Natural killer cell (primary cell): Measurements from ENCODE around the gene CRYGN. TPM values are rescaled to one million over a fixed set of nuclear protein-coding genes. Genes with fewer than 3 reads are reported as not detected.

Experiments used
- ATAC-seq, 3 donors: fragments of 150-1000 bp in 2 of 3; fragments of 200-7000 bp in 1 of 3; cut with Tn5 transposase; 1 replicate in 1 of 3; 2 replicates in 2 of 3; pipeline ENCODE4 v1.10.0; 2021; ENCODE audit warnings: mild to moderate bottlenecking in 2 of 3, moderate library complexity in 2 of 3
- DNase-seq, 2 donors: peaks; one replicate each; pipeline versions ENCODE4 v3.0.0 to v3.0.0-alpha.2; 2013 to 2021; ENCODE audit warnings: mixed read lengths in 1 of 2
- H3K27ac ChIP-seq: one replicate; pipeline ENCODE4 v1.5.1; 2013; ENCODE audit warnings: mild to moderate bottlenecking, low read length
- H3K27me3 ChIP-seq: one replicate; pipeline ENCODE4 v1.6.1; 2013; ENCODE audit warnings: low read length; ENCODE audit not compliant: control insufficient read depth, insufficient read depth
- H3K36me3 ChIP-seq: one replicate; pipeline ENCODE4 v1.6.1; 2013; ENCODE audit warnings: low read length; ENCODE audit not compliant: control insufficient read depth, insufficient read depth
- H3K4me1 ChIP-seq: one replicate; pipeline ENCODE4 v1.6.1; 2013; ENCODE audit warnings: low read length; ENCODE audit not compliant: control insufficient read depth, insufficient read depth
- H3K4me3 ChIP-seq: one replicate; pipeline ENCODE4 v1.5.1; 2013; ENCODE audit warnings: low read length
- H3K9me3 ChIP-seq: one replicate; pipeline ENCODE4 v1.6.1; 2013; ENCODE audit warnings: low read length; ENCODE audit not compliant: control insufficient read depth, insufficient read depth
- H3K27ac Mint-ChIP-seq, 2 donors: one replicate each; pipeline ENCODE4 v1.8.0; 2022; ENCODE audit warnings: mild to moderate bottlenecking in 2 of 2, mixed read lengths in 2 of 2, moderate library complexity in 1 of 2
- H3K27me3 Mint-ChIP-seq, 2 donors: one replicate each; pipeline ENCODE4 v1.8.0; 2022; ENCODE audit warnings: low read depth in 2 of 2, mixed read lengths in 2 of 2
- H3K36me3 Mint-ChIP-seq: one replicate; pipeline ENCODE4 v1.8.0; 2022; ENCODE audit warnings: mixed read lengths
- H3K4me1 Mint-ChIP-seq, 2 donors: one replicate each; pipeline ENCODE4 v1.8.0; 2022; ENCODE audit warnings: mixed read lengths in 2 of 2
- H3K4me3 Mint-ChIP-seq: one replicate; pipeline ENCODE4 v1.8.0; 2022; ENCODE audit warnings: mild to moderate bottlenecking, moderate library complexity, mixed read lengths
- H3K9me3 Mint-ChIP-seq, 2 donors: one replicate each; pipeline ENCODE4 v1.8.0; 2022; ENCODE audit warnings: mixed read lengths in 2 of 2
- CTCF ChIP-seq: fragments of 200-600 bp; IDR thresholded peaks from one replicate; pipeline ENCODE4 v1.8.0; 2022; ENCODE audit warnings: antibody characterized with exemption
- WGBS: methylation state at CpG from one replicate; pipeline ENCODE4 v1.1.7; 2013; ENCODE audit warnings: missing lambda C conversion rate; ENCODE audit not compliant: insufficient coverage; 5-methylcytosine and 5-hydroxymethylcytosine counted together
- intact Hi-C: fragments of 100-400 bp; cut with micrococcal nuclease; formaldehyde crosslinking; loops from one replicate; pipeline ENCODE4 v1.14.2; 2022
- total RNA-seq, 4 donors: library from RNA; stranded (reverse); fragments of 120-200 nt in 1 of 4; gene quantifications; one replicate each; pipeline versions ENCODE4 v1.2.3 to v1.2.4, GENCODE V29; 2013 to 2022

CRYGN gene
- not detected for total RNA-seq
- not detected for total RNA-seq (2013)

GRCh38 chr7:151439855-151440798 lies at the start of gene CRYGN:
TSS of gene CRYGN (minus strand) at chr7:151440141. CDS start at chr7:151439917, 224 bp downstream.
- no peak for ATAC-seq
- Mint-ChIP-seq H3K27ac (no peak within 1 kb of the TSS), H3K4me3 (no peak within 1 kb of the TSS)

GRCh38 chr7:151489498-151489897 lies 49.6 kb upstream of the CRYGN start:
- no peak for ATAC-seq
- Histone ChIP-seq H3K4me1 (no peaks in the 10 kb centered on the region), H3K27me3 (no peaks in the 10 kb centered on the region), H3K4me3 (no peak overlapping the region), H3K36me3 (peaks cover 33% of the 10 kb centered on the region), H3K9me3 (no peaks in the 10 kb centered on the region), H3K27ac (no peak overlapping the region)
- Mint-ChIP-seq H3K27me3 (no peaks in the 10 kb centered on the region), H3K4me3 (no peak overlapping the region), H3K9me3 (no peaks in the 10 kb centered on the region), H3K4me1 (peaks cover 44 to 50% of the 10 kb centered on the region in 2 donors), H3K36me3 (peaks cover 8% of the 10 kb centered on the region), H3K27ac (peak overlapping the region; percentile 43 to 53)
- WGBS = 80% methylated on average over 2 of the region's 2 CpGs
- intact Hi-C loops = no loop called here
- no peak for TF ChIP-seq CTCF
- no peak for DNase-seq

More at GRCh38 chr7:151439855-151440798, at the start of gene CRYGN:
- peaks cover 0 to 20% of the 10 kb centered on the region in 2 donors for H3K4me1 Mint-ChIP-seq
- Histone ChIP-seq H3K36me3 (no peaks in the 10 kb centered on the region), H3K27me3 (peaks cover 8% of the 10 kb centered on the region), H3K4me3 (no peak within 1 kb of the TSS), H3K4me1 (peaks cover 20% of the 10 kb centered on the region), H3K27ac (no peak within 1 kb of the TSS), H3K9me3 (no peaks in the 10 kb centered on the region)
- peaks cover 8 to 9% of the 10 kb centered on the region in 2 donors for H3K27me3 Mint-ChIP-seq
- peak in 1 of 2 donors; percentile 49 for DNase-seq
- WGBS = 28% methylated on average over 46 of the region's 51 CpGs
- H3K9me3 Mint-ChIP-seq = no peaks in the 10 kb centered on the region
- no peaks in the 10 kb centered on the region for H3K36me3 Mint-ChIP-seq
- intact Hi-C loops = no loop called here
- TF ChIP-seq CTCF = no peak

- intact Hi-C loops = no loop called here
- no peak overlapping the region for H3K4me3 Mint-ChIP-seq
These were observed 48.2 kb upstream of the CRYGN start for GRCh38 chr7:151488096-151488495.

More at GRCh38 chr7:151488096-151488495, 48.2 kb upstream of the CRYGN start:
- H3K4me1 Mint-ChIP-seq = peaks cover 38% of the 10 kb centered on the region in 2 donors
- H3K36me3 Mint-ChIP-seq = peaks cover 8% of the 10 kb centered on the region
- ATAC-seq (no peak), DNase-seq (no peak)
- no peak overlapping the region for H3K27ac Mint-ChIP-seq
- no peaks in the 10 kb centered on the region for H3K9me3 ChIP-seq
- H3K27me3 ChIP-seq = no peaks in the 10 kb centered on the region
- H3K36me3 ChIP-seq = peaks cover 47% of the 10 kb centered on the region
- H3K4me1 ChIP-seq = no peaks in the 10 kb centered on the region
- H3K9me3 Mint-ChIP-seq = no peaks in the 10 kb centered on the region
- no peak overlapping the region for H3K27ac ChIP-seq
- TF ChIP-seq CTCF = no peak
- H3K4me3 ChIP-seq = no peak overlapping the region
- no peaks in the 10 kb centered on the region for H3K27me3 Mint-ChIP-seq
